DMS114 treated with DMSO at 0.1 percent for 48 hours (cell line): ENCODE measurements around the gene CAMTA1.

Source experiments
- DNase-seq: peaks from one replicate; lab custom pipeline; 2025; ENCODE audit not compliant: unreplicated experiment; lab: John Stamatoyannopoulos, UW

CAMTA1 gene

DNA sequence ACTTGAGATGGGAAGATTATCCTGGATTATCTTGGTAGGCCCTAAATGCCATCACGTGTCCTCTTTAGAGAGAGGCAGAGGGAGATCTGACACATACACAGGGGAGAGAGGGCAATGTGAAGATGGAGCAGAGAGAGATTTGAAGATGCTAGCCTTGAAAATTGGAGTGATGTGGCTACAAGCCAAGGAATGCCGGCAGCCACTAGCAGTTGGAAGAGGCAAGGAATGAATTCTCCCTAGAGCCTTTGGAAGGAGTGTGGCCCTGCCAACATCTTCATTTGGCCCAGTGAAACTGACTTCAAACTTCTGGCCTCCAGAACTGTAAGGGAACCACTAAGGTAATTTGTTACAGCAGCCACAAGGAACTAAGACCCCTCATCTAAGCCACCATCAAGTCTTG, 8.9 kb upstream of the CAMTA1 start:
- DNase-seq: no peak

- DNase-seq: no peak
These were observed 8.4 kb upstream of the CAMTA1 start for GRCh38 chr1:6776895-6777294.

GRCh38 chr1:6777813-6778212, 7.4 kb upstream of the CAMTA1 start:
- DNase-seq: no peak

DNA sequence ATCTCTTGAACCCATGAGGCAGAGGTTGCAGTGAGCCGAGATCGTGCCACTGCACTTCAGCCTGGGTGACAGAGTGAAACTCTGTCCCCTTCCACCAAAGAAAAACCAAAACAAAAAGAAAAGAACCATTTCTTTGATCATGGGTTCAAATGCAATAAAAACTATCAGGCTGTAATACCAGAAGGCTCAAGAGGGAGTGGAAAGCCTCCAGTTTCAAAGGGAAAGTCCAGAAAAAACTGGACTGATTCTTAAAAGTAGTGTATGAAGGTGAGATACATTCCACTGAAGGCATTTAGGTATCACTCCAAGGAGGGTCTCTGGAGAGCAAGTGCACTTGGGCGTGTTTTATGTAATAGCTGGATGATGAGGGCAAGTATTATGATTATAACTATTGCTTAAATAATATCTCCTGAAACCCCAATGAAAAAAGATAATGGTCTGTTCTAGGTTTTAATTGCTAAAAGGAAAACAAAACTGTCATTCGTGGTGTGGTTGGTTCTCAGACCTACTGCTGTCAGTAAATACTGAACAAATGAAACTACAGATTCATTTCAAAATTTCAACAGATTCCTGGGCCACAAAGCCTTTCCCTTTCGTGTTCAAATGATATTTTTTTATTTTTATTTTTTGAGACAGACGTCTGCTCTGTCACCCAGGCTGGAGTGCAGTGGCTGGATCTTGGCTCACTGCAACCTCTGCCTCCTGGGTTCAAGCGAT, 6.0 kb upstream of the CAMTA1 start:
- DNase-seq: no peak

DNA sequence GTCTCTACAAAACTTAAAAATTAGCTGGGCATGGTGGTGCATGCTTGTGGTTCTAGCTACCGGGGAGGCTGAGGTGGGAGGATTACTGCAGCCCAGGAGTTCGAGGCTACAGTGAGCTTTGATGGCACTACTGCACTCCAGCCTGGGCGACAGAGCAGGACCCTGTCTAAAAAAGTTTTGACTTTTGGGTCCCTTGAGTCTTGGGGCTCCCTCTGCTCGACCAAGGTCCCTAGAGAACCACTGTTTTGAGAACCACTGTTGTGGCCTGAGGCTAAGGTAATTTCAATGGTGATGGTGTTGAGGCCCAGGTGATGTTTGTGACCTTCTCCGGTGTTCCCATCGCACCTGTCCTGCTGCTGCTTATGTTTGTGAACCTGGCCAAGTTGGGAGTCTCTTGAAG, 3.1 kb upstream of the CAMTA1 start:
- no peak for DNase-seq

DNA sequence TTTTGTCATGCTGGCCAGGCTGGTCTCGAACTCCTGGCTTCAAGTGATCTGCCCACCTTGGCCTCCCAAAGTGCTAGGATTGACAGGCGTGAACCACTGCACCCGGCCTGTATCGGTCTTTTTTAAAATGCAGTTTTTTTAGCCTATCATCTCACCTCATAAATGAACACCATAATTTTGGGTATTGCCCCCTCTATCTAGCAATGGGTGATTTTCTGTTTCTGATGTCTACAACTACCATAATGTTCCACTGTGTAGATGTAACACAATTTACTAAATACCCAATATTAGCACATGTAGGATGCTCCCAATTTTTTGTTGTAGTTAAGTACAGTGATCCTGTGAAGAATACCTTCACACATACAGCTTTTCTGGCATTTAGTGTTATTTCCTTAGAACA, 2.0 kb upstream of the CAMTA1 start:
- no peak for DNase-seq

DNA sequence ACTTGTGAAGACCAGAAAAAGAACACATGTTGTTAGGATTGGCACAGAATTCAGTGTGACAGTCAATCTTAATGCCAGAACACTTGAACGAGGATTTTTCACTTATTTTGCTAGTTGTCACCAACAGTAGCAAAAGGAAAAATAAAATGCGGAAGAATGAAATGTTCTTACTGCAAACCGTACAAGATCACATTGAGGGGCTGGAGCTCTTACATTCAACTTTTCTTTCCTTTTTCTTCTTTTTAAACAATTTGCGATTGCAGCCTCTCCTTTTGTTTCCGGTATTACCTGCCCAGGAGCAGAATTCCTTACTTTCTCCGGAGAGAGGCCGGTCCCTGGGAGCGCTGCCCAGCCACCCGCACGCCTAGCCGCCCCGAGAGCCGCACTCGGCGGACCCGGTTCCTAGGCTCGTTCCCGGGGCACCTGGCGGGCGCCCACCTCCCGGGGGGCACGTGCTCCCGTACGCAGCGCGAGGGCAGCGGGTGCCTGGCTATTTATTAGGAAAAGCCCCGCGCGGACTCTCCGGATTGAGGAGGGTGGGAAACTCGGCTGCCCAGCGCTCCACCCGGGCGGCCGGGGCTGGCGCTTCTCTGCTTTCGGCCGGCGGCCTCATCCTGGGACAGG, 1.2 kb upstream of the CAMTA1 start:
- DNase-seq: no peak

- DNase-seq: peak; percentile 99
These were observed 515 bp upstream of the CAMTA1 start for GRCh38 chr1:6784560-6785317.

GRCh38 chr1:6785728-6786505, 663 bp downstream of the CAMTA1 start:
- no peak for DNase-seq

GRCh38 chr1:6788946-6789345, 3.7 kb downstream of the CAMTA1 start:
- DNase-seq: no peak

DNA sequence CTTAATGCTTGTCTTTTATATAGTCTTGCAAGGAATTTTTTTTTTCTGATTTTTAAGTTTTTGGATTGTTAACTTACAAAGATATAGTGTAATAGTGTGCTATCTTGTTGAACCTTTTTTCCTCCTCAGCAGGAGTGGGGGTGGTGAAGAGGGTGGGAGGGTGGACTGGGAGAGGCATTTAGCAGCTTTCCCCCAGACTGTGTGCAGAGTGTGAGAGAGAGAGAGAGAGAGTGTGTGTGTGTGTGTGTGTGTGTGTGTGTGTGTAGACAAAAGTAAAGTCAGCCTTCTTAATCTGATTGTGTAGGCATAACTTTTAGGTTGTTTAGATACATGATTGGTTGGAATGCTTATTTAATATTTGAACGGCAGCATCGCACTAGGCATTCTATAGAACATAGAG, 4.9 kb downstream of the CAMTA1 start:
- no peak for DNase-seq

DNA sequence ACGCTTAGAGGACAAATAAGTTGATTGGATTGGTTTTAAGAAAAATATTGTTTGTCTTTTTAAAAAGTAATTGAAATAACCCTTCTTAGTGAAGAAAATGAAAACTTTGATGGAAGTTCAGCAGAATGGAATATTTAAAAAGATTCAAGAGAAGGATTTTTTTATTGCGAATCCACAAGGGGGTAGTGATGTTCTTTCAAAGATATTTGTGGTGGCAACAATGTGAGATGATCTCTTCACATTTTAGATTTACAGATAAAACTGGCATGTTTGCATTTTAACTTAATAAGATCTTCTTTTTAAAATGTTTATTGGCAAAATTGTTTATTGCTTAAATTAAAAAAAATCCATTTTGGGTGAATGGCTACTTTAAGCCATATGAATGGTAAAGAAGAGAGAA, 8.9 kb downstream of the CAMTA1 start:
- peak; percentile 38 for DNase-seq

DNA sequence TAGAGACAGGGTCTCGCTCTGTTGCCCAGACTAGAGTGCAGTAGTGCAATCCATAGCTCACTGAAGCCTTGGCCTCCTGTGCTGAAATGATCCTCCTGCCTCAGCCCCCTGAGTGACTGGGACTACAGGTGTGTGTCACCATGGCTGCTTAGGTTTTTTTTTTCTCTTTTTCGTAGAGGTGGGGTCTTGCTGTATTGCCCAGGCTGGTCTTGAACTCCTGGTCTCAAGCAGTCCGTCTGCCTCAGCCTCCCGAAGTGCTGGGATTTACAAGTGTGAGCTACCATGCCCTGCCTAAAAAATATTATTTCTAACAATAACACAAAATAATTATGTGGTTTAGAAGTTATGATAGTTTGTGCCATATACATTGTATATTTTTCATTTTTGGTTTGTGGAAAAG, 9.9 kb downstream of the CAMTA1 start:
- no peak for DNase-seq

GRCh38 chr1:6795661-6796060, 10.4 kb downstream of the CAMTA1 start:
- no peak for DNase-seq

DNA sequence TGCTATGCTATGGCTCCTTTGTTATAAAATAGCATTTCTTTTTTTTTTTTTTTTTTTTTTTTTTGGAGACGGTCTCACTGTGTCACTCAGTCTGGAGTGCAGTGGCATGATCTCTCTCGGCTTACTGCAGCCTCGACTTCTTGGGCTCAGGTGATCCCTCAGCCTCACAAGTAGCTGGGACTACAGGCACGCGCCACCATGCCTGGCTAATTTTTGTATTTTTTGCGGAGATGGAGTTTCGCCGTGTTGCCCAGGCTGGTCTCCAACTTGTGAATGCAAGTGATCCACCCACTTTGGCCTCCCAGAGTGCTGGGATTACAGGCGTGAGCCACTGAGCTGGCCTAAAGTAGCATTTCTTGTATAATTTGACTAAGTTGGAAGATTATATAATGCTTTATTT, 10.8 kb downstream of the CAMTA1 start:
- no peak for DNase-seq

- no peak for DNase-seq
These were observed 14.2 kb downstream of the CAMTA1 start for GRCh38 chr1:6799499-6799898.

DNA sequence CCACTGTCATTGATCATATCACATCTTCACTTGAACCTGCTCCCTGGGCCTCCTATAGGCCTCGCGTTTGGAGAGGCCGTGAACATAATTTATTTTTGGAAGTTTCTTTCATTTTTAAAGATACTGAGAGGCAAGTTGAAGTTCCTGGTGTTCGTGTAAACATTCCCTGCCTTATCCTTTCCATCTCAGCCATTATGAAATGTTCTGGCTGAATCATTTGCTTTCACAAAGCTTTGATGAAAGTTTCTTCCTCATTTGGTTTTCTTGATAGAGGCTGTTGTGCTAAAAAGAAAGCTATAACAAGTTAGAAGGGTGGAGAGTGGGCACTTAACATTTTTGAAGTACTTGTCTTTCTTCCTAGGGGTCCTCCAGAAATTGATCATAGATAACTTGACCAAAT, 15.5 kb downstream of the CAMTA1 start:
- DNase-seq: no peak

DNA sequence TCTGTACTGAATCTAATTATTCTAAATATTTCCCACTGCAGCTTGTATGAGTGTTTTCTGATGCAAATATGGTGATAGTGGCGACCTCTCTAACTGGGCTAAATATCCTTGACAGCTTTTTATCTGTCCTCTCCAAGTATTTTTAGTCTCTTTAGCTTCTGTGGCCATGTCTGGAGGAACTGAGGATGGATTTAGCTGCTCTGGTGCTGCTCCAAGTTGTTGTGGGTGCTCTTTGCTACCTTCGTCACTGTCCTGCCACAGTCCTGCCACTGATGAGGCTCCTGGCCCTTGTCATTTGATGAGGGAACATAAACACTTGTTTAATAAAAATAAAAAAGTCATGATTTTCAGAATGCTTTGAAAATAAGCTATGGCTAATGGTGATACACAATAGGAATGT, 15.9 kb downstream of the CAMTA1 start:
- DNase-seq: no peak

GRCh38 chr1:6801966-6802365, 16.7 kb downstream of the CAMTA1 start:
- no peak for DNase-seq

- DNase-seq: no peak
These were observed 17.2 kb downstream of the CAMTA1 start for GRCh38 chr1:6802454-6802853.

- no peak for DNase-seq
These were observed 17.6 kb downstream of the CAMTA1 start for GRCh38 chr1:6802893-6803292.

DNA sequence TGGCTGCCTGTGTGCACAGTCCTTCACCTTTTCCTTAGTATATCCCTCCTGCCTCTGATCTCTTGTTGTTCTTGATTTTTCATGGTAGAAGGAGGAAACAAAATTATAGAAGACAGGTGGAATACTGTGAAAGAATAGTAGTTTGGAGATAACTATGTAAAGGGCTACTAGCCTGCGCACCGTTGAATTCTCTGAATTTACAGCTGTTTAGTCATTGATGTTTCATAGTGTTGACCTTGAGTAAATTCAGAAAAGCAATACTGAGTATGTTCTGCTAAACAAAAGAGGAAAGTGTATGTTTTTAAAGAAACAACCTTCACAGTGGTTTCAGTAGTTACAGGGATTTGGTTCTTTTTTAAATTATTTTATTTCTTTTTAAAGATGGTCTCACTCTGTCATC, 18.1 kb downstream of the CAMTA1 start:
- DNase-seq: no peak
